Tibial nerve (tissue), 4 donors: Measurements from ENCODE around the gene COMMD1.

ENCODE experiments used
- CTCF ChIP-seq, 5 experiments: fragments of 200-600 bp in 3 of 5; fragments of 450-650 bp in 2 of 5; sonication (generic) in 3 of 5; IDR thresholded peaks; one replicate each; pipeline ENCODE4 v1.5.1; 2016 to 2019; ENCODE audit warnings: antibody characterized with exemption in 5 of 5, mild to moderate bottlenecking in 3 of 5, moderate library complexity in 2 of 5
- EP300 ChIP-seq, 2 donors: sonication (generic); formaldehyde crosslinking; IDR thresholded peaks; one replicate each; pipeline ENCODE4 v1.6.1; 2017; ENCODE audit warnings: antibody characterized with exemption in 2 of 2, mild to moderate bottlenecking in 1 of 2

- TF ChIP-seq CTCF (IDR thresholded peaks at IDR 0.05) (no peak), EP300 (IDR thresholded peaks at IDR 0.05) (no peak)
These were observed 124.4 kb downstream of the COMMD1 start for GRCh38 chr2:62029910-62030309.
